ENCODE results near the gene CAPN8. TPM values are rescaled to one million over a fixed set of nuclear protein-coding genes. Genes with fewer than 3 reads are reported as not detected.

The CAPN8 gene
- polyA plus RNA-seq, 1 of the 3 experiments (the other 2 are of a cell fraction): not detected

DNA sequence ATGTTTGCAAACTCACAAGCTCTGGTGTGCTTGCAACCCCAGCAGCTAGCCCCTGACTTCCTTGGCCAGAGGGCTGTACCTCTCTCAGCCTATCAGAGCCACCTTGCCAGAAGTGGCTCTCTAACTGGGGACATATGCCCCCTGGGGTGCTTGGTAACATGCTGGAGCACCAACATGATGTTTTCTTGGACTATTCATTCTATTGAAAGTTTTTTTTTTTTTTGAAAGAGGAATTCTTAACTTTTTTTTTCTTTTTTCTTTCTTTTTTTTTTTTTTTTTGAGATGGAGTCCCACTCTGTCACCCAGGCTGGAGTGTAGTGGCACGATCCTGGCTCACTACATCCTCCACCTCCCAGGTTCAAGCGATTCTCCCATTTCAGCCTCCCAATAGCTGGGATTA is 14.7 kb upstream of the CAPN8 start (continued):
- TF ChIP-seq GATA2 (CRISPR knock-in tag; IDR thresholded peaks at IDR 0.05): no peak

- Histone ChIP-seq H3F3A (replicated peaks; ENCODE audit: insufficient read depth) (no peaks in the 10 kb centered on the region), H4K20me1 (ENCODE audit: insufficient read depth) (no peaks in the 10 kb centered on the region), H3K9me3 (no peaks in the 10 kb centered on the region), H3K27me3 (ENCODE audit: insufficient read depth) (peaks cover 20% of the 10 kb centered on the region; the same call in 1 of the 2 replicates), H3K4me3 (ENCODE audit: low read depth in 2 of 2, low read length in 1 of 2) (no peak overlapping the region), H2AFZ (ENCODE audit: low read depth) (no peak overlapping the region), H3K4me1 (ENCODE audit: control insufficient read depth in 1 of 2, insufficient read depth in 2 of 2, low read depth in 1 of 2, low read length in 1 of 2) (no peaks in the 10 kb centered on the region), H3K9me2 (no peaks in the 10 kb centered on the region), H3K27ac (ENCODE audit: low read depth in 2 of 2, low read length in 1 of 2) (no peak overlapping the region), H3K4me2 (no peak overlapping the region), H3K9ac (no peak overlapping the region), H3K36me3 (replicated peaks in 1 of 2; ENCODE audit: control insufficient read depth in 1 of 2, insufficient read depth in 2 of 2, low read length in 1 of 2) (no peaks in the 10 kb centered on the region), H3K79me2 (ENCODE audit: insufficient read depth) (no peaks in the 10 kb centered on the region)
- ChIA-PET CTCF (interaction anchor here (0.5 to 8.8 kb wide), 4 partner anchors 15 to 545 kb away, joined by 3 to 130 read pairs (median 10); no protein-coding TSS in a partner anchor), POLR2A (no interaction called here)
- no peak for DNase-seq
- 75% methylated on average over 6 of the region's 6 CpGs for WGBS (ENCODE audit: low lambda C conversion rate)
- TF ChIP-seq, protein P1, sequence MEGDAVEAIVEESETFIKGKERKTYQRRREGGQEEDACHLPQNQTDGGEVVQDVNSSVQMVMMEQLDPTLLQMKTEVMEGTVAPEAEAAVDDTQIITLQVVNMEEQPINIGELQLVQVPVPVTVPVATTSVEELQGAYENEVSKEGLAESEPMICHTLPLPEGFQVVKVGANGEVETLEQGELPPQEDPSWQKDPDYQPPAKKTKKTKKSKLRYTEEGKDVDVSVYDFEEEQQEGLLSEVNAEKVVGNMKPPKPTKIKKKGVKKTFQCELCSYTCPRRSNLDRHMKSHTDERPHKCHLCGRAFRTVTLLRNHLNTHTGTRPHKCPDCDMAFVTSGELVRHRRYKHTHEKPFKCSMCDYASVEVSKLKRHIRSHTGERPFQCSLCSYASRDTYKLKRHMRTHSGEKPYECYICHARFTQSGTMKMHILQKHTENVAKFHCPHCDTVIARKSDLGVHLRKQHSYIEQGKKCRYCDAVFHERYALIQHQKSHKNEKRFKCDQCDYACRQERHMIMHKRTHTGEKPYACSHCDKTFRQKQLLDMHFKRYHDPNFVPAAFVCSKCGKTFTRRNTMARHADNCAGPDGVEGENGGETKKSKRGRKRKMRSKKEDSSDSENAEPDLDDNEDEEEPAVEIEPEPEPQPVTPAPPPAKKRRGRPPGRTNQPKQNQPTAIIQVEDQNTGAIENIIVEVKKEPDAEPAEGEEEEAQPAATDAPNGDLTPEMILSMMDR (IDR thresholded peaks at IDR 0.05): no peak
- TF ChIP-seq RCOR1 (IDR thresholded peaks at IDR 0.05; ENCODE audit: low read length) (no peak), MEF2A (IDR thresholded peaks at IDR 0.05; ENCODE audit: borderline replicate concordance, low read depth) (no peak), MAX (IDR thresholded peaks at IDR 0.05; ENCODE audit: low read depth) (no peak), USF2 (IDR thresholded peaks at IDR 0.05; ENCODE audit: borderline replicate concordance, low read depth, low read length) (no peak), RAD21 (IDR thresholded peaks at IDR 0.05; ENCODE audit: low read length) (no peak), TEAD4 (IDR thresholded peaks at IDR 0.05; ENCODE audit: borderline replicate concordance, insufficient read depth) (no peak), ELF1 (IDR thresholded peaks at IDR 0.05) (no peak), PBX3 (IDR thresholded peaks at IDR 0.05) (no peak), SIN3A (IDR thresholded peaks at IDR 0.05; ENCODE audit: borderline replicate concordance, low read depth, low read length) (no peak)
- TF ChIP-seq, protein P2, sequence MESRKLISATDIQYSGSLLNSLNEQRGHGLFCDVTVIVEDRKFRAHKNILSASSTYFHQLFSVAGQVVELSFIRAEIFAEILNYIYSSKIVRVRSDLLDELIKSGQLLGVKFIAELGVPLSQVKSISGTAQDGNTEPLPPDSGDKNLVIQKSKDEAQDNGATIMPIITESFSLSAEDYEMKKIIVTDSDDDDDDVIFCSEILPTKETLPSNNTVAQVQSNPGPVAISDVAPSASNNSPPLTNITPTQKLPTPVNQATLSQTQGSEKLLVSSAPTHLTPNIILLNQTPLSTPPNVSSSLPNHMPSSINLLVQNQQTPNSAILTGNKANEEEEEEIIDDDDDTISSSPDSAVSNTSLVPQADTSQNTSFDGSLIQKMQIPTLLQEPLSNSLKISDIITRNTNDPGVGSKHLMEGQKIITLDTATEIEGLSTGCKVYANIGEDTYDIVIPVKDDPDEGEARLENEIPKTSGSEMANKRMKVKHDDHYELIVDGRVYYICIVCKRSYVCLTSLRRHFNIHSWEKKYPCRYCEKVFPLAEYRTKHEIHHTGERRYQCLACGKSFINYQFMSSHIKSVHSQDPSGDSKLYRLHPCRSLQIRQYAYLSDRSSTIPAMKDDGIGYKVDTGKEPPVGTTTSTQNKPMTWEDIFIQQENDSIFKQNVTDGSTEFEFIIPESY (IDR thresholded peaks at IDR 0.05; ENCODE audit: borderline replicate concordance, low read depth): no peak
These were observed 13.3 kb upstream of the CAPN8 start for GRCh38 chr1:223678841-223679240.

Measured in SK-N-SH (cell line).